Aorta (tissue), 5 donors: ENCODE results near the gene DSTYK. TPM values are rescaled to one million over a fixed set of nuclear protein-coding genes. Genes with fewer than 3 reads are reported as not detected.

Experiments used
- ATAC-seq: fragments of 200-7000 bp; cut with Tn5 transposase; one replicate; pipeline ENCODE4 v1.9.1; 2022; ENCODE audit warnings: moderate library complexity; ENCODE audit not compliant: low FRiP score
- DNase-seq, 2 donors: peaks; one replicate each; pipeline ENCODE4 v3.0.0-alpha.2; 2020
- H3K27ac ChIP-seq, 2 donors: one replicate each; pipeline ENCODE4 v1.5.1; 2013; ENCODE audit warnings: low read length in 2 of 2, mild to moderate bottlenecking in 2 of 2, moderate library complexity in 2 of 2, control low read depth in 1 of 2, inconsistent platforms in 1 of 2, low read depth in 1 of 2
- H3K27me3 ChIP-seq, 2 donors: one replicate each; pipeline ENCODE4 v1.6.1; 2013; ENCODE audit warnings: control low read depth in 1 of 2, low read length in 1 of 2, mild to moderate bottlenecking in 1 of 2, moderate library complexity in 1 of 2; ENCODE audit not compliant: insufficient read depth in 2 of 2, control insufficient read depth in 1 of 2
- H3K36me3 ChIP-seq, 2 donors: one replicate each; pipeline ENCODE4 v1.6.1; 2013; ENCODE audit warnings: control low read depth in 1 of 2, low read length in 1 of 2, mild to moderate bottlenecking in 1 of 2; ENCODE audit not compliant: insufficient read depth in 2 of 2, control insufficient read depth in 1 of 2
- H3K4me1 ChIP-seq, 2 donors: one replicate each; pipeline ENCODE4 v1.6.1; 2013; ENCODE audit warnings: low read length in 2 of 2, control low read depth in 1 of 2, mild to moderate bottlenecking in 1 of 2, moderate library complexity in 1 of 2; ENCODE audit not compliant: insufficient read depth in 2 of 2, control insufficient read depth in 1 of 2
- H3K4me3 ChIP-seq, 2 donors: one replicate each; pipeline ENCODE4 v1.5.1; 2013; ENCODE audit warnings: low read length in 2 of 2, control low read depth in 1 of 2, mild to moderate bottlenecking in 1 of 2
- H3K9me3 ChIP-seq: one replicate; pipeline ENCODE4 v1.6.1; 2013; ENCODE audit warnings: mild to moderate bottlenecking, low read length; ENCODE audit not compliant: control insufficient read depth
- WGBS, 2 donors: extraction: QIAGEN DNeasy Blood & Tissue Kit; methylation state at CpG; one replicate each; pipeline ENCODE4 v1.1.7; 2013; 5-methylcytosine and 5-hydroxymethylcytosine counted together
- intact Hi-C, 2 donors: fragments of 100-400 bp; cut with DNase I; formaldehyde crosslinking; loops; one replicate each; pipeline versions ENCODE4 v1.14.2 to v1.15.0; 2022
- polyA plus RNA-seq, 2 donors: library from polyadenylated mRNA; stranded (reverse); fragments of 200-250 nt; gene quantifications; one replicate each; pipeline ENCODE4 v1.2.3, GENCODE V29; 2013
- total RNA-seq, 2 donors: library from RNA; stranded (reverse); fragmentation: NEBNext Ultra II Directional; extraction: Animal tissue kit (Norgen Biotek cat#: 25700); gene quantifications; one replicate each; pipeline ENCODE4 v1.2.1, GENCODE V29; 2021
- donor health status: healthy with polysubstance abuse.
- donor health status: Bipolar disorder and iron deficiency.
- donor health status: DM: no; HTN: no; CAD: no.
- donor health status: DM: no; HTN: no; CAD: no.
- donor health status: DM: yes; HTN: yes; CAD: no.

DSTYK gene
- total and polyA plus RNA-seq, 4 donors, result 4.3 to 17.6 (median 9.8) TPM

DNA sequence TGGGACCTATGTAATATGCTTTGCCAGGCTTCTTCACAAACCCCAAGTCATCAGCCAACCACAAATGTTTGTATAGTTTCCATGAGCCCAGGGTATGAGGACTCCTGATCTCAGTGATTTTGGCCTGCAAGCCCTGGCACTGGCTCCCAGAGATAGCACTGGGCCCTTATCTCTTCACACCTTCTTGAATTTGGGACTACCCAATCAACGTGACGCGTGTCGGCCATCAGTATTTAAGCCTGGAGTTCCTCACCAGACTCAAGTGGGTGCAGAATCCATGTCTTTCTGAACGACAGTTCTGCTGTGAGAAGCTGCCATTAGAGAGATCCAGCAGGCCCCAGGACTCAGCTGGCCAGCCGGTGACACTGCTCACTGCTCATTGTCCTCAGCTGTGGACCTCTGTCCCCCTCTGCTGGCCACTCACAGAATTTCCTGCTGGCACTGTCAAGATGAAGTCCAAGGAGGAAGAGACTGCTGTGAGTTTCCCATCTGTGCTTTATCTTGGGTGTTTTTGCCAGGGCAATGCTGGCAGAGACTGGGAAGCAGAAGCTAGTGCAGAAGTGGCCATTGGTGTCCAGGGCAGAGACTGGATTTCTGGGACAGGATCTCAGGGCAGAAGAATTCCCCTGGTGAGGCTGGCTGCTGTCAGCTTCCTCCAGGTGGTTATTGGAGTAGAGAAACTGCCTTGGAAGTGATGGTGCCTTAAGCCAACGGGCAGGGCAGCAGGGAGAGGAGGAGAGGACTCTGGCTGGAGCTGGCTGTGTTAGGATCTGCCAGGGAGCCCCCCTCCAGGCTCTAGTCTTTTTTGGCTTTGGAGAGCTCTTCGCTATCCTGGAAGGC lies 44.7 kb upstream of the DSTYK start:
- no peaks in the 10 kb centered on the region for H3K27me3 ChIP-seq
- peak; percentile 93 for ATAC-seq
- no peaks in the 10 kb centered on the region for H3K4me1 ChIP-seq
- peak overlapping the region in 1 of 2 donors; percentile 4 for H3K27ac ChIP-seq
- WGBS, 2 donors, result 19 to 21% methylated on average over 8 of the region's 8 CpGs
- intact Hi-C loops, result loop anchor here (1.0 to 10.0 kb wide), 5 partner anchors 28 to 271 kb away; partner anchors contain the start of genes DSTYK (in 1 of the 2) and RBBP5 (in 1 of the 2)
- no peaks in the 10 kb centered on the region for H3K9me3 ChIP-seq
- H3K36me3 ChIP-seq, result no peaks in the 10 kb centered on the region
- DNase-seq, result peak; percentile 94 to 95
- H3K4me3 ChIP-seq, result no peak overlapping the region

DNA sequence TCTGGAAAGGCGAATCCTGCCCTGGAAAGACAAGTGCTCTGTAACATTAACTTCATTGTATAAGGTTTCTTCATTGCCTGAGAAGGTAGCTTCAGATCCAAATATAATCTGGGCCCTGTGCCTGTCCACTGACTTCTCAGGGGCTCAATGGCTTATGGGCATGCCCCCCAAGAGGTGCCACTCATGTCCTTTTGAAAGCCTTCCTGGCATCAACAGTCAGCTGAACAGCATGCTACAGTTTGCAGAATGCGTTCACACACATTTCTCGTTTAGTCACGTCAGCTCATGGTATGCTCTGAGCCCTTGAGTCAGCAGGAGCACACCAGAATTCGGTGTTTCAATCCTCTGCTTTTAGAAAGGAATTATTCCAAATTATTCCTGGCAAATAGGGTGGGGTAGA lies 40.1 kb upstream of the DSTYK start:
- H3K27ac ChIP-seq, result peak overlapping the region in 1 of 2 donors; percentile 59
- 33% methylated on average over 5 of the region's 5 CpGs for WGBS, 2 donors

DNA sequence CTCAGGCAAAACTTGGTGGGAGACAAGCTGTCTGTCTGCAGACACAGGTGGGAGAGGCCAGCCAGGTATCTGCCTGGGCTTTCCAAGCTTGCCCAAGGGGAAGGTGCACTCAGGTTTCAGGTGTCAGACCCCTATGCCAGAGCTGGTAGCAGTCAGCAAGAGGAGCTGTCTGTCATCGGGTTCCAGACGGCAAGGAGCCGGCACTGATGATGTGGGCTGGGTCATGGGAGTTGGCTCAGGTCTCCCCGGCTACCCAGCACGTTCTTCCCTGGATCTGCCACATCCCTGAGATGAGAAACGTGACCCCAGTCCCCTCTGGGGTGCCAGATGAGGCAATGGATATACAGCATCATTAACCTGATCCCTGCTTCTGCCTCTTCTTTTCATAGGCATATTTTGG lies 39.2 kb upstream of the DSTYK start:
- no peak for DNase-seq
- no peak for ATAC-seq
- Histone ChIP-seq H3K36me3 (no peaks in the 10 kb centered on the region), H3K4me3 (no peak overlapping the region), H3K9me3 (no peaks in the 10 kb centered on the region), H3K27me3 (no peaks in the 10 kb centered on the region), H3K4me1 (no peaks in the 10 kb centered on the region), H3K27ac (no peak overlapping the region)
- WGBS, 2 donors, result 33 to 38% methylated on average over 6 of the region's 6 CpGs
- intact Hi-C loops, result loop anchor here in 1 of 2 donors (10.0 kb wide), 1 partner anchor 266 kb away; no protein-coding TSS in a partner anchor

More for the DNA sequence above, 40.1 kb upstream of the DSTYK start:
- Histone ChIP-seq H3K27me3 (no peaks in the 10 kb centered on the region), H3K36me3 (no peaks in the 10 kb centered on the region), H3K4me3 (no peak overlapping the region), H3K4me1 (no peaks in the 10 kb centered on the region), H3K9me3 (no peaks in the 10 kb centered on the region)
- intact Hi-C loops, result loop anchor here in 1 of 2 donors (10.0 kb wide), 1 partner anchor 267 kb away; no protein-coding TSS in a partner anchor
- no peak for ATAC-seq
- no peak for DNase-seq

DNA sequence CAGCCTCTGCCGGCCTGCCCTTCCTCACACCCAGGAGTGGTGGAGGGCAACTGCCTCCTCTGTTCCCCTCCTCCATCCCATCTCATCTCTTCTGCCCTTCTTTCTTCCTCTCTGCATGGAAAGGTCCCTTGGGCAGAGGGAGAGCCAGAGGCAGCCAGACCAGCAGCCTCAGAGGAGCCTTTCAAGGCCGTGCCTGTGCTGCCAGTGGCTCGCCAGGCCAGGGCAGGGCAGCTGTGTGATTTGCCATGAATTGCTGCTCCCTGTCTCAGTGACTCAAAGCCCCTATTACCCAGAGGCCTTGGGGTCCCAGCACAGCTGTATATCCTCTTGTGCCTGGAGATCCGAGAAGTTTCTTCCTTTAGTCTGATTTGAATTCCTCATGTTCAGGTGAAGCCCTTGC lies 38.1 kb upstream of the DSTYK start:
- H3K4me3 ChIP-seq, result no peak overlapping the region
- 31 to 33% methylated on average over 4 of the region's 4 CpGs for WGBS, 2 donors
- H3K27me3 ChIP-seq, result no peaks in the 10 kb centered on the region
- no peaks in the 10 kb centered on the region for H3K36me3 ChIP-seq
- ATAC-seq (peak; percentile 36), DNase-seq (no peak)
- H3K9me3 ChIP-seq, result no peaks in the 10 kb centered on the region
- no peaks in the 10 kb centered on the region for H3K4me1 ChIP-seq
- intact Hi-C loops, result loop anchor here in 1 of 2 donors (10.0 kb wide), 1 partner anchor 265 kb away; no protein-coding TSS in a partner anchor
- no peak overlapping the region for H3K27ac ChIP-seq

GRCh38 chr1:205248793-205249601 lies 37.5 kb upstream of the DSTYK start:
- DNase-seq, result peak; percentile 86 to 89
- Histone ChIP-seq H3K27me3 (no peaks in the 10 kb centered on the region), H3K4me1 (no peaks in the 10 kb centered on the region), H3K9me3 (no peaks in the 10 kb centered on the region), H3K4me3 (no peak overlapping the region), H3K27ac (peak overlapping the region in 1 of 2 donors; percentile 6), H3K36me3 (no peaks in the 10 kb centered on the region)
- intact Hi-C loops, result no loop called here
- WGBS, 2 donors, result 11% methylated on average over 11 of the region's 11 CpGs
- ATAC-seq, result peak; percentile 39

GRCh38 chr1:205247130-205247921 lies 35.8 kb upstream of the DSTYK start:
- Histone ChIP-seq H3K9me3 (no peaks in the 10 kb centered on the region), H3K27ac (peak overlapping the region in 1 of 2 donors; percentile 22), H3K27me3 (no peaks in the 10 kb centered on the region), H3K4me1 (no peaks in the 10 kb centered on the region), H3K36me3 (no peaks in the 10 kb centered on the region), H3K4me3 (no peak overlapping the region)
- ATAC-seq (no peak), DNase-seq (peak; percentile 50 to 53)
- 29 to 43% methylated on average over 9 of the region's 9 CpGs for WGBS, 2 donors
- intact Hi-C loops, result no loop called here

GRCh38 chr1:205246351-205247119 lies 35.0 kb upstream of the DSTYK start:
- Histone ChIP-seq H3K9me3 (no peaks in the 10 kb centered on the region), H3K4me3 (no peak overlapping the region), H3K36me3 (no peaks in the 10 kb centered on the region), H3K27me3 (no peaks in the 10 kb centered on the region), H3K4me1 (no peaks in the 10 kb centered on the region), H3K27ac (no peak overlapping the region)
- DNase-seq, result peak; percentile 5 to 51
- ATAC-seq, result no peak
- 74 to 81% methylated on average over 10 of the region's 10 CpGs for WGBS, 2 donors
- intact Hi-C loops, result no loop called here
